Thymus (tissue), 11 donors: ENCODE measurements around the gene ZNF770. TPM values are rescaled to one million over a fixed set of nuclear protein-coding genes. Genes with fewer than 3 reads are reported as not detected.
"Not testable (repeated sequence)": the region's sequence is repeated elsewhere in the genome, so short reads cannot be mapped to it uniquely, and the experiment has no call there.

Experiments used
- DNase-seq, 9 donors: peaks; one replicate each; pipeline ENCODE4 v3.0.0-alpha.2; 2013; ENCODE audit warnings: low spot score in 9 of 9, low read depth in 6 of 9, missing footprints in 1 of 9
- H3K27ac ChIP-seq, 2 donors: one replicate each; pipeline ENCODE4 v1.5.1; 2013; ENCODE audit warnings: control low read depth in 1 of 2, low read depth in 1 of 2, low read length in 1 of 2, mild to moderate bottlenecking in 1 of 2, moderate library complexity in 1 of 2
- H3K27me3 ChIP-seq, 2 donors: one replicate each; pipeline ENCODE4 v1.5.1; 2013; ENCODE audit warnings: low read length in 1 of 2; ENCODE audit not compliant: control insufficient read depth in 2 of 2, insufficient read depth in 1 of 2
- H3K36me3 ChIP-seq, 2 donors: one replicate each; pipeline ENCODE4 v1.5.1; 2013; ENCODE audit warnings: low read length in 1 of 2, mild to moderate bottlenecking in 1 of 2, moderate library complexity in 1 of 2; ENCODE audit not compliant: control insufficient read depth in 2 of 2, insufficient read depth in 2 of 2
- H3K4me1 ChIP-seq, 2 donors: one replicate each; pipeline ENCODE4 v1.5.1; 2013; ENCODE audit warnings: low read length in 2 of 2; ENCODE audit not compliant: control insufficient read depth in 2 of 2, insufficient read depth in 2 of 2
- H3K4me3 ChIP-seq, 2 donors: one replicate each; pipeline ENCODE4 v1.5.1; 2013; ENCODE audit warnings: low read length in 2 of 2, control low read depth in 1 of 2, mild to moderate bottlenecking in 1 of 2
- H3K9me3 ChIP-seq, 2 donors: one replicate each; pipeline ENCODE4 v1.5.1; 2013; ENCODE audit warnings: low read length in 1 of 2, mild to moderate bottlenecking in 1 of 2; ENCODE audit not compliant: control insufficient read depth in 2 of 2, insufficient read depth in 1 of 2
- WGBS: extraction: QIAGEN DNeasy Blood & Tissue Kit; methylation state at CpG from one replicate; pipeline ENCODE4 v1.1.7; 2013; 5-methylcytosine and 5-hydroxymethylcytosine counted together
- polyA plus RNA-seq: library from polyadenylated mRNA; stranded (reverse); fragments of 200-250 nt; gene quantifications from one replicate; pipeline ENCODE4 v1.2.3, GENCODE V29; 2013
- total RNA-seq: library from RNA; stranded (reverse); fragments of 120-200 nt; gene quantifications from one replicate; pipeline ENCODE4 v1.2.4, GENCODE V29; 2013
- donor health status: healthy.

Gene ZNF770
- total and polyA plus RNA-seq, 2 donors, result 20.4 TPM

- 61% methylated on average over 9 of the region's 9 CpGs for WGBS
- Histone ChIP-seq H3K36me3 (peaks cover 0 to 7% of the 10 kb centered on the region in 2 donors), H3K4me1 (peaks cover 10 to 11% of the 10 kb centered on the region in 2 donors), H3K27ac (no peak overlapping the region), H3K9me3 (no peaks in the 10 kb centered on the region), H3K4me3 (peak overlapping the region; percentile 80 to 98), H3K27me3 (no peaks in the 10 kb centered on the region)
- DNase-seq, result no peak
Observed at GRCh38 chr15:34986771-34987480, 1.2 kb downstream of the ZNF770 start.

- Histone ChIP-seq H3K27me3 (no peaks in the 10 kb centered on the region), H3K4me3 (peak overlapping the region in 1 of 2 donors; percentile 13), H3K9me3 (no peaks in the 10 kb centered on the region), H3K36me3 (peaks cover 0 to 11% of the 10 kb centered on the region in 2 donors), H3K4me1 (peaks cover 10 to 11% of the 10 kb centered on the region in 2 donors), H3K27ac (no peak overlapping the region)
- DNase-seq, result no peak
- 95% methylated on average over 1 of the region's 1 CpG for WGBS
Observed at GRCh38 chr15:34986326-34986725, 1.8 kb downstream of the ZNF770 start.

GRCh38 chr15:34984889-34985630 is 3.0 kb downstream of the ZNF770 start:
- 85% methylated on average over 9 of the region's 9 CpGs for WGBS
- Histone ChIP-seq H3K4me1 (peaks cover 10 to 11% of the 10 kb centered on the region in 2 donors), H3K27me3 (no peaks in the 10 kb centered on the region), H3K4me3 (no peak overlapping the region), H3K9me3 (no peaks in the 10 kb centered on the region), H3K36me3 (peaks cover 0 to 14% of the 10 kb centered on the region in 2 donors), H3K27ac (no peak overlapping the region)
- DNase-seq, result no peak

GRCh38 chr15:34976743-34977142 is 11.3 kb downstream of the ZNF770 start:
- Histone ChIP-seq H3K4me3 (no peak overlapping the region), H3K4me1 (no peaks in the 10 kb centered on the region), H3K27me3 (no peaks in the 10 kb centered on the region), H3K27ac (no peak overlapping the region), H3K36me3 (peaks cover 3 to 10% of the 10 kb centered on the region in 2 donors), H3K9me3 (no peaks in the 10 kb centered on the region)
- no peak for DNase-seq
- WGBS, result 97% methylated on average over 2 of the region's 2 CpGs

GRCh38 chr15:34976073-34976472 is 12.0 kb downstream of the ZNF770 start:
- Histone ChIP-seq H3K27me3 (no peaks in the 10 kb centered on the region), H3K27ac (no peak overlapping the region), H3K4me3 (no peak overlapping the region), H3K4me1 (no peaks in the 10 kb centered on the region), H3K9me3 (no peaks in the 10 kb centered on the region), H3K36me3 (peaks cover 3 to 5% of the 10 kb centered on the region in 2 donors)
- 97% methylated on average over 2 of the region's 2 CpGs for WGBS
- DNase-seq, result no peak

GRCh38 chr15:34973512-34973911 is 14.6 kb downstream of the ZNF770 start:
- H3K27ac ChIP-seq, result no peak overlapping the region
- 91% methylated on average over 2 of the region's 2 CpGs for WGBS
- no peak for DNase-seq

GRCh38 chr15:34970098-34970643 is 17.9 kb downstream of the ZNF770 start:
- not testable (repeated sequence) for H3K9me3 ChIP-seq, H3K27ac ChIP-seq, H3K4me1 ChIP-seq, DNase-seq, H3K36me3 ChIP-seq, H3K27me3 ChIP-seq
- WGBS, result 73% methylated on average over 21 of the region's 21 CpGs
- H3K4me3 ChIP-seq, result peak overlapping the region; percentile 57 to 97

More at GRCh38 chr15:34973512-34973911, 14.6 kb downstream of the ZNF770 start:
- no peak overlapping the region for H3K4me3 ChIP-seq
- no peaks in the 10 kb centered on the region for H3K9me3 ChIP-seq
- H3K27me3 ChIP-seq, result no peaks in the 10 kb centered on the region
- H3K36me3 ChIP-seq, result peaks cover 0 to 3% of the 10 kb centered on the region in 2 donors
- peaks cover 2 to 4% of the 10 kb centered on the region in 2 donors for H3K4me1 ChIP-seq

GRCh38 chr15:34969340-34970097 is 18.6 kb downstream of the ZNF770 start, which contains the start of gene AQR:
AQR (minus strand) TSS chr15:34969742; CDS start chr15:34969613, 129 bp downstream.
- Histone ChIP-seq H3K27ac (peak within 1 kb of the TSS; percentile 1 to 36), H3K4me1 (peaks cover 4 to 9% of the 10 kb centered on the region in 2 donors), H3K36me3 (peaks cover 0 to 4% of the 10 kb centered on the region in 2 donors), H3K4me3 (peak within 1 kb of the TSS; percentile 57 to 97), H3K27me3 (no peaks in the 10 kb centered on the region), H3K9me3 (no peaks in the 10 kb centered on the region)
- DNase-seq, result peak; percentile 84 to 97 (median 91)
- WGBS, result under 1% methylated on average over 44 of the region's 44 CpGs
